GM12878 (cell line): ENCODE measurements around the gene EPDR1.

Experiments used
- CREB1 ChIP-seq: IDR thresholded peaks from 2 replicates; pipeline ENCODE4 v1.6.1; 2012; ENCODE audit warnings: low read depth, mild to moderate bottlenecking, inconsistent platforms
- EP300 ChIP-seq, 2 experiments: fragments of 150-350 bp in 1 of 2; IDR thresholded peaks; 2 replicates each; pipeline ENCODE4 v1.6.1; 2011 to 2012; ENCODE audit warnings: low read depth in 2 of 2, low read length in 2 of 2, borderline replicate concordance in 1 of 2, improper control_type of control experiment in 1 of 2, inconsistent platforms in 1 of 2; ENCODE audit not compliant: control insufficient read depth in 1 of 2
- FOXK2 ChIP-seq: fragments of 450-650 bp; IDR thresholded peaks from 2 replicates; pipeline ENCODE4 v1.6.1; 2017; ENCODE audit warnings: mild to moderate bottlenecking, moderate library complexity
- HCFC1 ChIP-seq: fragments of 150-350 bp; IDR thresholded peaks from 2 replicates; pipeline ENCODE4 v1.6.1; 2014; ENCODE audit warnings: low read length
- PAX5 ChIP-seq: IDR thresholded peaks from 2 replicates; pipeline ENCODE4 v1.6.1; 2011; ENCODE audit warnings: low read depth, low read length, borderline replicate concordance
- POLR2AphosphoS2 ChIP-seq: IDR thresholded peaks from 2 replicates; pipeline ENCODE4 v1.6.1; 2011; ENCODE audit warnings: low read depth, mild to moderate bottlenecking, low read length, improper control_type of control experiment, moderate library complexity
- SPI1 ChIP-seq: IDR thresholded peaks from 2 replicates; pipeline ENCODE4 v1.6.1; 2011; ENCODE audit warnings: low read depth, mild to moderate bottlenecking, low read length, moderate library complexity, borderline replicate concordance; ENCODE audit not compliant: insufficient read depth
- TBL1XR1 ChIP-seq: IDR thresholded peaks from 2 replicates; pipeline ENCODE4 v1.6.1; 2012; ENCODE audit warnings: low read depth, low read length, improper control_type of control experiment
- YY1 ChIP-seq: IDR thresholded peaks from 2 replicates; pipeline ENCODE4 v1.6.1; 2011; ENCODE audit warnings: low read depth, mild to moderate bottlenecking, low read length
- ZNF274 ChIP-seq: IDR thresholded peaks from one replicate; pipeline ENCODE4 v1.8.0; 2011; ENCODE audit not compliant: insufficient read length, insufficient read depth

DNA sequence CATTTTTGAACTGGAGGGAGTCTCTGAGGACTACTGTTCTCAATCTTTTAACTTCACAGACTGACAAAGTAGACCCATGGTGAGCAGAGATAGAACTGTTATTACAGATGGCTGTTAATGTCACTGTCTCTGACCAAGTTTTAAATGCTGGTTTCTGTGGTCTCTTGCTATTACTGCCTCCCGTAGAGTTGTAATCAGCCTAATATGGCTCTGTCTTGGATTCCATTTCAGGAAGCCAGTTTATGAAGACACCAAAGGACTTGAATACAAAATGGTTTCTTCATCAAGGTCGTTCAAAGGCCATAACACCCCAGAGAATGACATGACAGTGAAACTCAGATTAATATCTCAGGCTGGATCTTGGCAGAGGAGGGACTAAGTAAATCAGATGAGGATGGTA is 7.7 kb upstream of the EPDR1 start:
- TF ChIP-seq TBL1XR1: no peak
- TF ChIP-seq CREB1: no peak
- no peak for TF ChIP-seq FOXK2
- peak; percentile 61; the same call in 1 of the 2 replicates for TF ChIP-seq YY1
- no peak for TF ChIP-seq POLR2AphosphoS2
- no peak for TF ChIP-seq SPI1
- no peak for TF ChIP-seq HCFC1
- TF ChIP-seq ZNF274: no peak
- no peak for TF ChIP-seq EP300 (IDR thresholded peaks at IDR 0.05; ENCODE audit: borderline replicate concordance in 1 of 2, control insufficient read depth in 1 of 2, low read depth in 2 of 2, low read length in 2 of 2)
- no peak for TF ChIP-seq PAX5
